ENCODE measurements around the gene SBF2.
"Not testable (repeated sequence)": the region's sequence is repeated elsewhere in the genome, so short reads cannot be mapped to it uniquely, and the experiment has no call there.

Gene SBF2

DNA sequence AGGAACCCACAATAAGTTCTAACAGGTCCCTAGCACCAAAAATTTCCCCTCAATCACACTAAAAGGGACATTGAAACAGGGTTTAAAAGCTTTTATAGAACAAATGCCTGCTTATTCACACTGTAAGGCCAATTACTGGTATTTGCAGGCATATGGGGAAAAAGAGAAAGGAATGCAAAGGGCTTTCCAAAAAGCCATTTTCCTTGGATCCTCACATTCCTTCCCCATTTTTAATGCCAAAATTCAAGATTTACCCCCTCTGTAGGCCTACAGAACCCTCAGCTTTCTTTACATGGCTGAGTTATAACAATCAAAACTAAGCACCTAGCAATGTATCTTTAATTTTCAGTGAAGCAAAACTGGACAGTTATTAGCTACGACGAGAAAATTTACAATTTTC is 102.0 kb downstream of the SBF2 start:
- no peak for DNase-seq (ENCODE audit: low read depth)

DNA sequence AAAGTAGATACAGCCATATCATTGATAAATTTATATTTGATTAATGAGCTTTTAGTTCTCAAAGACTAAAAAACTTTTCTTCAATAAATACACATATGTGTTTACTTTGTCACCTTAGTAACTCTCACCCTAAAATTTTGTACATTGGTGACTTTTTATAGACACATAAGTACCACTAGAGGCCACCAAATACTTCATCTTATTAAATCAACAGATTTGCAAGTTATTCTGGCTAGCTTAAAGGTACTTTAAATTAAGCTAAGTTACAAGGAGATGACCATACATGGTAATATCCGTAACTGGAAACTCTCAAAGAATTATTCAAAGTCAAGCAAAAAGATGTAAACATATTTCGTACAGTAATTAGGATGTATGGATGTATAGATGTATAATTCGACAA is 112.2 kb downstream of the SBF2 start:
- DNase-seq (ENCODE audit: low read depth), result no peak

DNA sequence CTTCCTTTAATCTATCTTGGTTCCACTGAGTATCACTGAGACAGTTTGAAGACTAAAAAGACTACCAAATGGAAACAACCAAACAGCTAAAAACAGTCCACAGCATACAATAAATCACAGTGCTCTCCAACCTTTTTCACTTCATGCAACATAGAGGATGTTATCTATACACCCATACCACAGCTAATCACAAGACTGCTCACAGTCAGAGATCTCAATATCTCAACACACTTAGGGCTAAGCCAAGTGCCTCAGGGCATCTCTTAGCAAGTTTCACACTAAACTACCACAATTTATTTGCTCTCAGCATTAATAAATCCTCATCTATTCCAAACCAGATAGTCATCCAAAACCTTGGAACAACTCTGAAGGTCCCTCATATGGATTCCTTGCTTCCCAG is 129.4 kb downstream of the SBF2 start:
- no peak for DNase-seq (ENCODE audit: low read depth)

GRCh38 chr11:10162222-10162621 is 131.8 kb downstream of the SBF2 start:
- DNase-seq (ENCODE audit: low read depth), result no peak

DNA sequence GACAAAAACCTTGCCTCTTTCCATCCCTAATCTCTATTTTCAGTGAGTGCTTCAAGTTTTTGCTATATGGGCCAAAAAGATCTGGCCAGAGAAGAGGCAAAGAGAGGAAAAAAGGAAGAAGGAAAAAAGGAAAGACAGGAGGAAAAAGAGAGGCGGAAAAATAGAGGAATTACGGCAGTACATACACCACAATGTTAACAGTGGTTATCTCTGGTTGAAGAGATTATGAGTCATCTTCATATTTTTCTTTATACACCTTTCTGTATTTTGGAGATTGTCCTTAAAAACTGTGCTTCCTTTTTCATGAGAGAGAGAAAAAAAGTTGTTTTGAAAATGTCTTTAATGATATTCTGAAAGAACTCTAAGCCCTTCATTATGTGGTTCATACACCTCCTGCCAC is 133.7 kb downstream of the SBF2 start:
- no peak for DNase-seq (ENCODE audit: low read depth)

GRCh38 chr11:10158461-10158860 is 135.6 kb downstream of the SBF2 start:
- DNase-seq (ENCODE audit: low read depth), result no peak

- no peak for DNase-seq (ENCODE audit: low read depth)
These were observed 138.1 kb downstream of the SBF2 start for GRCh38 chr11:10155793-10156490.

- DNase-seq (ENCODE audit: low read depth), result no peak
These were observed 143.2 kb downstream of the SBF2 start for GRCh38 chr11:10150800-10151199.

DNA sequence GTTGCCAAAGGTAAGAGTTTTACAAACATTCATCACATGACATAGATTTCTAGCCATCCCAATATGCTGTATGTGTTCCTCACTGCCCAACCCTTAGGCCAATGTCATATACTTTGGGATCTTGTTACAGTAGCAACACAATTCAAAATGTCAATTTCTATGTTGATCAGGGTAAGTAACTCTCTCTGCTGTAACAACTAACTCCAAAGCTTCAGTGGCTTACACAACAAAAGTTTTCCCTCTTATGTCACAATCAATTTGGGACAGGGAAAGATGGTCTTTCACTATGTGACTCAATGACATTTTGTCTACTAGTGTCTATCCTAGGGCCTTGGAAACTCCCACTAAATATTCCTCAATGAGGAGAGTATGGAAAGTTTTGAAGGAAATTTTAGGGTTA is 144.5 kb downstream of the SBF2 start:
- DNase-seq (ENCODE audit: low read depth), result no peak

DNA sequence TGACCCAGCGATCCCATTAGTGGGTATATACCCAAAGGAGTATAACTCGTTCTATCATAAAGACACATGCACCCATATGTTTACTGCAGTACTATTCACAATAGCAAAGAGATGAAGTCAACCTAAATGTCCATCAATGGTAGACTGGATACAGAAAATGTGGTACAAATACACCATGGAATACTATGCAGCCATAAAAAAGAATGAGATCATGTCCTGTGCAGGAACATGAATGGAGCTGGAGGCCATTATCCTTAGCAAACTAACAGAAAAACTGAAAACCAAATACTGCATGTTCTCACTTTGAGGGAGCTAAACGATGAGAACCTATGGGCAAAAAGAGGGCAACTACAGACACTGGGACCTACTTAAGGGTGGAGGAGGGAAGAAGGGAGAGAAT is 146.8 kb downstream of the SBF2 start:
- DNase-seq (ENCODE audit: low read depth), result no peak

- no peak for DNase-seq (ENCODE audit: low read depth)
These were observed 149.1 kb downstream of the SBF2 start for GRCh38 chr11:10144954-10145353.

GRCh38 chr11:10139656-10140055 is 154.4 kb downstream of the SBF2 start:
- DNase-seq (ENCODE audit: low read depth), result no peak

DNA sequence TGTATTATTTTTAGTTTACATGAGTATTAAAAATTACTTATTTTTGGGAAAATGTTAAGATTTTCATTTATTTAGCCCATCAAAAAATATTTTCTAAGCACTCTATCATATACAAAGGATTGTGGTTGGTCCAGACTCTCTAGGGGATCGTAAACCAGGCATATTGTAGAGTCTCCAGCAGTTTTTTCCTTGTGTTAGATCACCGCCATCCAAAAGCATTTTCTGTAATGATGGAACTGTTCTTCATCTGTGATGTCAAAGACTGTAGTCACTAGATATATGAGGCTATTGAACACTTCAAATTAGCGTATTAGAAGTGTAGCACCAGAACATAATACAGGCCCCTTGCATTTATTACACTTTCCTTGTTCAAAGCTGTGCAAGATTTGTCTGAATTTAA is 154.9 kb downstream of the SBF2 start:
- DNase-seq (ENCODE audit: low read depth), result no peak

DNA sequence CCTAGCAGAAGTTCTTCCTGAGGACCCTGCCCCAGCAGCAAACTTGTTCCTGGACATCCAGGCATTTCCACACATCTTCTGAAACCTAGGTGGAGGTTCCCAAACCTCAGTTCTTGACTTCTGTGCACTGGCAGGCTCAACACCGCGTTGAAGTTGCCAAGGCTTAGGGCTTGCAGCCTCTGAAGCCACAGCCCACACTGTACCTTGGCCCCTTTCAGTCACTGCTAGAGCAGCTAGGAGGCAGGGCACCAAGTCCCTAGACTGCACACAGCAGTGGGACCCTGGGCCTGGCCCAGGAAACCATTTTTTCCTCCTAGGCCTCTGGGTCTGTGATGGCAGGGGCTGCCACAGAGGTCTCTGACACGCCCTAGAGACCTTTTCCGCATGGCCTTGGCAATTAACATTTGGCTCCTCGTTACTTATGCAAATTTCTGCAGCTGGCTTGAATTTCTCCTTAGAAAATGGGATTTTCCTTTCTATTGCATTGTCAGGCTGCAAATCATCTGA is 159.0 kb downstream of the SBF2 start:
- no peak for DNase-seq (ENCODE audit: low read depth)

GRCh38 chr11:10134226-10134625 is 159.8 kb downstream of the SBF2 start:
- not testable (repeated sequence) for DNase-seq (ENCODE audit: low read depth)

DNA sequence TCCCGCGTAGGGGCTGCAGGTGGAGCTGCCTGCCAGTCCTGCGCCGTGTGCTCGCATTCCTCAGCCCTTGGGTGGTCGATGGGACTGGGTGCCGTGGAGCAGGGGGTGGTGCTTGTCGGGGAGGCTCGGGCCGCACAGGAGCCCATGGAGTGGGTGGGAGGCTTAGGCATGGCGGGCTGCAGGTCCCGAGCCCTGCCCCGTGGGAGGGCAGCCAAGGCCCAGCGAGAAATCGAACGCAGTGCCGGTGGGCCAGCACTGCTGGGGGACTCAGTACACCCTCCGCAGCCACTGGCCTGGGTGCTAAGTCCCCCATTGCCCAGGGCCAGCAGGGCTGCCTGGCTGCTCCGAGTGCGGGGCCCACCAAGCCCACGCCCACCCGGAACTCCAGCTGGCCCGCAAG is 160.8 kb downstream of the SBF2 start:
- not testable (repeated sequence) for DNase-seq (ENCODE audit: low read depth)

DNA sequence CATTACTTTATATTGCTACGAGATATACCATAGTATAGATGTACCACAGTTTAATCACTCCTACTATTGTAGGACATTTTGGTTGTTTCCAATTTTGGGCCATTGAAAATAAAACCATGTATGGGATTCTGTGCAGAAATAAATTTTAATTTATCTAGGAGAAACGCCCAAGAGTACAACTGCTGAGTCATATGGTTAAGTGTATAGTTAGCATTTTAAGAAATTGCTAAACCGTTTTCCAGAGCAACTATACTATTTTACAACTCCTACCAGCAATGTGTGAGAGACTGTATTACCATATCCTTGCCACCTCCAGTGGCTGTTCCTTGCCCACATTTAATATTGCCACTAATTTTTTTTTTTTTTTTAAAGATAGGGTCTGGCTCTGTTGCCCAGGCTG is 163.1 kb downstream of the SBF2 start:
- no peak for DNase-seq (ENCODE audit: low read depth)

DNA sequence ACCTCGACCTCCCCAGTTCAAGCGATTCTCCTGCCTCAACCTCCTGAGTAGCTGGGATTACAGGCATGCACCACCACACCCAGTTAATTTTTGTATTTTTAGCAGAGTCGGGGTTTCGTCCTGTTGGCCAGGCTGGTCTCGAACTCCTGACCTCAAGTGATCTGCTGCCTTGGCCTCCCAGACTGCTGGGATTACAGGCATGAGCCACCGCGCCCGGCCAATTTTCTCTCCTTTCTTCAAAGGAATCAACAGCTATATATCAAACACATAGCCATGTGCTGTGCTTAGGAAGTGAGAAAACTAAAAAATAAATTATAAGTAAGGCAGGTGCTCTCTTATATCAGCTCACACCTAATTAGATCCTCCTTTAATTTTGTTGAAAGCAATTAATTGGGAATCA is 164.8 kb downstream of the SBF2 start:
- not testable (repeated sequence) for DNase-seq (ENCODE audit: low read depth)

DNA sequence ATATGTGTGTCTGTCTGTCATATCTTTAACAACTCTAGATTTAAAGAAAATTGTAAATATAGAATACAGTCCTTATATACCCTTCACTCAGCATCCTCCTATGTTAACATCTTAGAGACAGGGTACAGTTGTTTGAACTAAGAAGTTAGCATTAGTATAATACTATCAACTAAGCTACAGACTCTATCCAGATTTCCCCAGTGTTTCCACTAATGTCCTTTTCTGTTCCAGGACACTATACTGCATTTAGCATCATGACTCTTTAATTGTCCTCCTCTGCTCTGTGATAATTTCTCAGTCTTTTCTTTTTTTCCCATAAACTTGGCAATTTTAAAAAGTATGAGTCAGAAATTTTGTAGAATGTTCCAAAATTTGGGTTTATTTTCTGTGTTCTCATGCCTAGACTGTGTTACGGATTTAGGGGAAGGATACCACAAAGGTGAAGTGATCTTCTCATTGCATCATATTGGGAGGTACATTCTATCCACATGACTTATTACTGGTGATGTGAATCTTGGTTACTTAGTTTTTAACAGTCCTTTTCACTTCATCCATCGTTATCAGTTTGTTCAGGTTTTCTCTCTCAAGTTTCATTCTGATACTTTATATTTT is 168.4 kb downstream of the SBF2 start:
- no peak for DNase-seq (ENCODE audit: low read depth)

DNA sequence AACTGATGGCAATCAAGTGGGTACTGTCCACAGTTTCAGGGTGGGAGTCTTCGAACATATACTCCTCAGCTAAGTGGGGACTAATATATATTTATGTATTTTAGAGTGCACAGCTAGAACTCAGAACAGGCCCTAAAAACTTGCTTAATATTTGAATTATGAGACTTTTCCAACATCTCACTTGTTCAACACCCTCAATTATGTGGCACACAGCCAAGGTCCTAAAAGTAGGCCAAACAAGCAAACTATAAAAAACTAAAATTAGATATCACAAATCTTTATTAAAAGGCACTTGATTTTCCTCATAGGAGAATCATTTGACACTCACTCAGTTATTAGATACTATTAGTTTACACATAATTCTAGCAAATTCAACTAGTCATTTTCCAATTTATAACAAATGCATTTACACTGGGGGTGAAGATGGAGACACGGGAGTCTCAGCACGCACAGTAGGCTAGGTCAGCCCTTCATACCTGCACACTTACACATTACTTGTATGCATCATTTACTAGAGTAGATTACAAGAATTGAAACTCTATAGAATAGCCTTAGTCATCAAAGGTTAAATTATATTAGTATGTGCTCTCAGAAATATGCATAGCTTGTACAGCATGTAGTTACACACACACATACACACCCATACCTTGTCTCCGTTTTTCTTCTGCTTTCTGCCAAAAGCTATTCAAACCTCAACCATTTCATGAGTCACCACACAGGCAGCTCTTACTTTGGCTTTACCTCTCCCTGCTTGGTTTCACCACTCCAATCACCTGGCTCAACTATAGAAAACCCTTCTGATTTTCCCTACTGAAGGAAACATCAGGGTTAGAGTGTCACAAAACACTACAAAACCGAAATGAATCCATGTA is 171.5 kb downstream of the SBF2 start:
- no peak for DNase-seq (ENCODE audit: low read depth)

DNA sequence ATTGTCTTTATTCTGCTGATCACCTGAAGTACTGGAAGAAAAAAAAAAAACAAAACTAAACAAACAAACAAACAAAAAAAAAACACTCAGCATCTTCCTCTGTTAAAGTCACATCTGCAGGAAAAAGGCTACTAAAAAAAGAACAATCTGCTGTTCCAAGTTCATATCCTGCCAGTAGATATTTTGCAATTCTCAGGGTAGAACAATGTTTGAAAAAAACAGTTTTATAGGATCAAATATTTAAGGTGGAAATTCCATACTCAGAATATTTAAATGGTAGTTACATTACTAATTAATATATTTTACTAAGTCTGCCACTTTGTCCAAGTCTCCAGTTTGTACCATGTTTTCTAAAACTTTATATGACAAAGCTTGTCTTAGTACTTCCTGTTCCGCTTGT is 175.2 kb downstream of the SBF2 start:
- DNase-seq (ENCODE audit: low read depth), result no peak

DNA sequence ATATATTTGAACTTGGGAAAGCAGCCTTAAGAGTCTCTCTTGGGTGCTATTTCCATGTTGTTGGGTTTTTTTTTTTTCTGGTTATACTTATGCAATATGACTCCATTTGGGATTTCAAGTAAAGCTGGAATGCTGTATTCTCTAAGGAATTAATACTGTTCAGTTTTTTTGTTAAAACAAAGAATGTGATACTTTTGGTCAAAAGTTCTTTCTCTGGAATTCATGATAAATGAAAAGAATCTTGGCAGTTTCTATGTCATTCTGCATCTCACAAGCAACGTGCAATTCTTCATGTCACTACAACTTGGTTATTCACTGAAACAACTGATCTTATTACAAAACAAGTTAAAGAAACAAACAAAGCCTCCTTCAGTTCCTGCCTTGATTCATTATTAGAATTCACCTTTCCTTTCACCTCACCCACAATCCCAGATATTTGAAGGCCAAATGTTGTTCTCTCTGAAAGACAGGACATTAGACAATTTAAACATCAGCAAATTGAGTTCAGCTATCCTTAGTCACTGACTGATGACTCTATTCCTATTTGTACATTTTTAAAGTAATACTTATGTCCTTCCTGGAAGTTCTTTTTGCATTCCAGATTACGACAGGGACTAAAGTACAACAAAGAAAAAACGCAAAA is 176.2 kb downstream of the SBF2 start:
- no peak for DNase-seq (ENCODE audit: low read depth)
